Astrocyte of the cerebellum (primary cell): Measurements from ENCODE around the gene RPL18.

Experiments used
- DNase-seq: peaks from one replicate; pipeline ENCODE4 v3.0.0-alpha.2; 2011; ENCODE audit warnings: low read depth
- H3K4me3 ChIP-seq: 2 replicates; pipeline ENCODE4 v1.5.1; 2011; ENCODE audit warnings: mild to moderate bottlenecking, low read depth, low read length, moderate library complexity
- CTCF ChIP-seq: IDR thresholded peaks from 2 replicates; pipeline ENCODE4 v1.5.1; 2012; ENCODE audit warnings: low read length, low read depth, moderate library complexity, mild to moderate bottlenecking; ENCODE audit errors: missing control alignments
- in situ Hi-C: cut with HindIII; loops from 2 replicates; pipeline ENCODE4 v1.10.0; 2017; ENCODE audit warnings: low sequenced_read_pairs

RPL18 gene

GRCh38 chr19:48630296-48631063, 11.5 kb upstream of the RPL18 start:
- peak; percentile 21 for TF ChIP-seq CTCF
- H3K4me3 ChIP-seq = no peak overlapping the region
- in situ Hi-C loops = no loop called here
- no peak for DNase-seq

GRCh38 chr19:48629599-48630295, 10.8 kb upstream of the RPL18 start:
- no peak overlapping the region for H3K4me3 ChIP-seq
- no peak for TF ChIP-seq CTCF
- DNase-seq = no peak
- in situ Hi-C loops = no loop called here

GRCh38 chr19:48629297-48629598, 10.3 kb upstream of the RPL18 start:
- TF ChIP-seq CTCF = no peak
- no peak for DNase-seq
- in situ Hi-C loops = no loop called here
- no peak overlapping the region for H3K4me3 ChIP-seq

- H3K4me3 ChIP-seq = no peak overlapping the region
- in situ Hi-C loops = no loop called here
- DNase-seq = no peak
- no peak for TF ChIP-seq CTCF
These were observed 9.7 kb upstream of the RPL18 start for GRCh38 chr19:48628486-48629296.

GRCh38 chr19:48627865-48628314, 8.9 kb upstream of the RPL18 start:
- in situ Hi-C loops = no loop called here
- H3K4me3 ChIP-seq = no peak overlapping the region
- no peak for DNase-seq
- no peak for TF ChIP-seq CTCF

GRCh38 chr19:48627201-48627864, 8.4 kb upstream of the RPL18 start:
- in situ Hi-C loops = no loop called here
- no peak overlapping the region for H3K4me3 ChIP-seq
- no peak for TF ChIP-seq CTCF
- DNase-seq = no peak
